Effector memory CD8-positive, alpha-beta T cell (primary cell): ENCODE data around the gene CCDC181.

Experiments
- ATAC-seq: fragments of 150-1000 bp; cut with Tn5 transposase; replicated peaks from 2 replicates; pipeline ENCODE4 v1.10.0; 2021; ENCODE audit warnings: mild to moderate bottlenecking, moderate library complexity
- DNase-seq, 3 experiments: peaks; one replicate each; pipeline ENCODE4 v3.0.0; 2021
- H3K27ac Mint-ChIP-seq, 2 donors: one replicate each; pipeline ENCODE4 v1.8.0; 2022; ENCODE audit warnings: mild to moderate bottlenecking in 2 of 2, mixed read lengths in 2 of 2, moderate library complexity in 2 of 2
- H3K27me3 Mint-ChIP-seq, 2 donors: one replicate each; pipeline ENCODE4 v1.8.0; 2022; ENCODE audit warnings: mixed read lengths in 2 of 2
- H3K36me3 Mint-ChIP-seq: one replicate; pipeline ENCODE4 v1.8.0; 2022; ENCODE audit warnings: mild to moderate bottlenecking, moderate library complexity, mixed read lengths; ENCODE audit not compliant: insufficient read depth
- H3K4me1 Mint-ChIP-seq, 2 donors: one replicate each; pipeline ENCODE4 v1.8.0; 2022; ENCODE audit warnings: low read depth in 2 of 2, mixed read lengths in 2 of 2
- H3K4me3 Mint-ChIP-seq, 2 donors: one replicate each; pipeline ENCODE4 v1.8.0; 2022; ENCODE audit warnings: mild to moderate bottlenecking in 2 of 2, mixed read lengths in 2 of 2, moderate library complexity in 2 of 2
- H3K9me3 Mint-ChIP-seq, 2 donors: one replicate each; pipeline ENCODE4 v1.8.0; 2022; ENCODE audit warnings: mixed read lengths in 2 of 2

Gene CCDC181

GRCh38 chr1:169381162-169381561 is 46.1 kb downstream of the CCDC181 start:
- Mint-ChIP-seq H3K36me3 (peaks cover 50% of the 10 kb centered on the region), H3K27ac (no peak overlapping the region)

GRCh38 chr1:169371404-169371803 is 55.9 kb downstream of the CCDC181 start:
- Mint-ChIP-seq H3K27ac (no peak overlapping the region), H3K9me3 (no peaks in the 10 kb centered on the region), H3K36me3 (peaks cover 16% of the 10 kb centered on the region), H3K4me3 (no peak overlapping the region), H3K27me3 (no peaks in the 10 kb centered on the region), H3K4me1 (peaks cover 6 to 9% of the 10 kb centered on the region in 2 donors)
- DNase-seq (no peak), ATAC-seq (no peak)

More at GRCh38 chr1:169381162-169381561, 46.1 kb downstream of the CCDC181 start:
- no peak overlapping the region for H3K4me3 Mint-ChIP-seq
- ATAC-seq (no peak), DNase-seq (no peak)
- H3K27me3 Mint-ChIP-seq = no peaks in the 10 kb centered on the region
- H3K4me1 Mint-ChIP-seq = peaks cover 0 to 2% of the 10 kb centered on the region in 2 donors
- H3K9me3 Mint-ChIP-seq = no peaks in the 10 kb centered on the region

- H3K4me1 Mint-ChIP-seq = peaks cover 10 to 17% of the 10 kb centered on the region in 2 donors
- no peaks in the 10 kb centered on the region for H3K9me3 Mint-ChIP-seq
- H3K36me3 Mint-ChIP-seq = peaks cover 10% of the 10 kb centered on the region
- no peak overlapping the region for H3K27ac Mint-ChIP-seq
- ATAC-seq (no peak), DNase-seq (peak; percentile 13 to 20 (median 17))
- no peak overlapping the region for H3K4me3 Mint-ChIP-seq
- no peaks in the 10 kb centered on the region for H3K27me3 Mint-ChIP-seq
Measured at GRCh38 chr1:169368406-169368769, 58.9 kb downstream of the CCDC181 start.

- Mint-ChIP-seq H3K4me1 (peaks cover 11 to 20% of the 10 kb centered on the region in 2 donors), H3K4me3 (no peak within 1 kb of the TSS), H3K36me3 (peaks cover 6% of the 10 kb centered on the region), H3K9me3 (no peaks in the 10 kb centered on the region), H3K27me3 (no peaks in the 10 kb centered on the region), H3K27ac (no peak within 1 kb of the TSS)
- ATAC-seq (peak; percentile 94), DNase-seq (peak; percentile 97 to 99 (median 98))
Measured at GRCh38 chr1:169367686-169368405, 59.4 kb downstream of the CCDC181 start, which contains the start of the genes BLZF1 and NME7. TSS of gene BLZF1 (plus strand) at chr1:169368195. CDS start at chr1:169369523, 1,328 bp downstream. TSS of gene NME7 (minus strand) at chr1:169367797. CDS start at chr1:169367710, 87 bp downstream.

- ATAC-seq (no peak), DNase-seq (peak in 1 of 3 experiments; percentile 1)
- Mint-ChIP-seq H3K27me3 (no peaks in the 10 kb centered on the region), H3K4me1 (peaks cover 11 to 27% of the 10 kb centered on the region in 2 donors), H3K4me3 (no peak overlapping the region), H3K36me3 (peaks cover 5% of the 10 kb centered on the region), H3K27ac (no peak overlapping the region), H3K9me3 (no peaks in the 10 kb centered on the region)
Measured at GRCh38 chr1:169367096-169367685, 60.1 kb downstream of the CCDC181 start.

GRCh38 chr1:169364948-169365347 is 62.3 kb downstream of the CCDC181 start:
- DNase-seq (no peak), ATAC-seq (no peak)
- H3K36me3 Mint-ChIP-seq = peaks cover 2% of the 10 kb centered on the region
- peaks cover 9 to 21% of the 10 kb centered on the region in 2 donors for H3K4me1 Mint-ChIP-seq
- H3K9me3 Mint-ChIP-seq = no peaks in the 10 kb centered on the region
- H3K27ac Mint-ChIP-seq = no peak overlapping the region
- no peaks in the 10 kb centered on the region for H3K27me3 Mint-ChIP-seq
- no peak overlapping the region for H3K4me3 Mint-ChIP-seq

GRCh38 chr1:169363046-169363730 is 64.1 kb downstream of the CCDC181 start:
- ATAC-seq (peak; percentile 6), DNase-seq (no peak)
- Mint-ChIP-seq H3K27me3 (no peaks in the 10 kb centered on the region), H3K9me3 (no peaks in the 10 kb centered on the region), H3K36me3 (no peaks in the 10 kb centered on the region), H3K4me1 (peaks cover 9 to 21% of the 10 kb centered on the region in 2 donors), H3K4me3 (peak overlapping the region in 1 of 2 donors; percentile 28), H3K27ac (peak overlapping the region; percentile 44 to 77)

- no peak overlapping the region for H3K4me3 Mint-ChIP-seq
- no peak for ATAC-seq
Measured at GRCh38 chr1:169361281-169361680, 66.0 kb downstream of the CCDC181 start.

GRCh38 chr1:169360415-169360814 is 66.9 kb downstream of the CCDC181 start:
- DNase-seq = no peak
- Mint-ChIP-seq H3K27me3 (no peaks in the 10 kb centered on the region), H3K36me3 (no peaks in the 10 kb centered on the region), H3K4me3 (no peak overlapping the region), H3K9me3 (no peaks in the 10 kb centered on the region), H3K27ac (no peak overlapping the region), H3K4me1 (peaks cover 11 to 21% of the 10 kb centered on the region in 2 donors)
- ATAC-seq = no peak

More at GRCh38 chr1:169361281-169361680, 66.0 kb downstream of the CCDC181 start:
- Mint-ChIP-seq H3K9me3 (no peaks in the 10 kb centered on the region), H3K36me3 (no peaks in the 10 kb centered on the region), H3K4me1 (peaks cover 10 to 21% of the 10 kb centered on the region in 2 donors), H3K27ac (no peak overlapping the region), H3K27me3 (no peaks in the 10 kb centered on the region)
- no peak for DNase-seq

- H3K36me3 Mint-ChIP-seq = no peaks in the 10 kb centered on the region
- DNase-seq = peak; percentile 29 to 35 (median 34)
- H3K4me1 Mint-ChIP-seq = no peaks in the 10 kb centered on the region
Measured at GRCh38 chr1:169348383-169349036, 78.8 kb downstream of the CCDC181 start.

GRCh38 chr1:169347688-169348382 is 79.4 kb downstream of the CCDC181 start:
- no peaks in the 10 kb centered on the region for H3K9me3 Mint-ChIP-seq
- H3K27ac Mint-ChIP-seq = no peak overlapping the region
- DNase-seq = no peak
- H3K4me1 Mint-ChIP-seq = no peaks in the 10 kb centered on the region
- H3K4me3 Mint-ChIP-seq = no peak overlapping the region
- no peak for ATAC-seq
- H3K36me3 Mint-ChIP-seq = no peaks in the 10 kb centered on the region
- no peaks in the 10 kb centered on the region for H3K27me3 Mint-ChIP-seq

More at GRCh38 chr1:169348383-169349036, 78.8 kb downstream of the CCDC181 start:
- H3K4me3 Mint-ChIP-seq = no peak overlapping the region
- no peak overlapping the region for H3K27ac Mint-ChIP-seq
- ATAC-seq = peak; percentile 58
- H3K9me3 Mint-ChIP-seq = no peaks in the 10 kb centered on the region
- no peaks in the 10 kb centered on the region for H3K27me3 Mint-ChIP-seq

- no peaks in the 10 kb centered on the region for H3K9me3 Mint-ChIP-seq
Measured at GRCh38 chr1:169346036-169346589, 81.2 kb downstream of the CCDC181 start.

More at GRCh38 chr1:169346036-169346589, 81.2 kb downstream of the CCDC181 start:
- no peak overlapping the region for H3K4me3 Mint-ChIP-seq
- DNase-seq (no peak), ATAC-seq (no peak)
- no peaks in the 10 kb centered on the region for H3K27me3 Mint-ChIP-seq
- peak overlapping the region in 1 of 2 donors; percentile 12 for H3K27ac Mint-ChIP-seq
- no peaks in the 10 kb centered on the region for H3K36me3 Mint-ChIP-seq
- no peaks in the 10 kb centered on the region for H3K4me1 Mint-ChIP-seq
